Activated CD8-positive, alpha-beta memory T cell treated with anti-CD3 and anti-CD28 coated beads for 4 hours (primary cell): ENCODE measurements around the gene DLGAP4.

Source experiments
- DNase-seq, 2 donors: peaks; one replicate each; pipeline ENCODE4 v3.0.0-alpha.2; 2020; ENCODE audit warnings: low read depth in 2 of 2

Gene DLGAP4

DNA sequence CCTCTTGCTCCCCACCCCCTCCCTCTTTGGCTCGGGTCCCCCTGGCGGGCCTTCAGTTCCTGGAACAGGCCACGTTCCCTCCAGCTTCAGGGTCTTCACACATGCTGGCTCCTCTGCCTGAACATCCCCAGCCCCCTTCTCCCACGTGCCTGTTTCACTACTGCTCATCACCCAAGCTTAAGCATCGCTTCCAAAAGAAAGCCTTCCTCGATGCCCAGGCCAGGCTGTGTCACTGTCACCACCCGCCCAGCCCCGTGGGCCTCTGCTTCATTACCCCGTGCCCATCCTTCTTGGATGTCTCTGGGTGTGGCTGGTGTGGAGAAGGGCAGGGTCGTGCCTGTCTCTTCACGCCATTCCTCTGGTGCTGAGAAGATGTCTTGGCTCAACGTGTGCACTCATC lies 2.8 kb downstream of the DLGAP4 start:
- DNase-seq = no peak

- DNase-seq = no peak
Observed at GRCh38 chr20:36309643-36310042, 3.5 kb downstream of the DLGAP4 start.

DNA sequence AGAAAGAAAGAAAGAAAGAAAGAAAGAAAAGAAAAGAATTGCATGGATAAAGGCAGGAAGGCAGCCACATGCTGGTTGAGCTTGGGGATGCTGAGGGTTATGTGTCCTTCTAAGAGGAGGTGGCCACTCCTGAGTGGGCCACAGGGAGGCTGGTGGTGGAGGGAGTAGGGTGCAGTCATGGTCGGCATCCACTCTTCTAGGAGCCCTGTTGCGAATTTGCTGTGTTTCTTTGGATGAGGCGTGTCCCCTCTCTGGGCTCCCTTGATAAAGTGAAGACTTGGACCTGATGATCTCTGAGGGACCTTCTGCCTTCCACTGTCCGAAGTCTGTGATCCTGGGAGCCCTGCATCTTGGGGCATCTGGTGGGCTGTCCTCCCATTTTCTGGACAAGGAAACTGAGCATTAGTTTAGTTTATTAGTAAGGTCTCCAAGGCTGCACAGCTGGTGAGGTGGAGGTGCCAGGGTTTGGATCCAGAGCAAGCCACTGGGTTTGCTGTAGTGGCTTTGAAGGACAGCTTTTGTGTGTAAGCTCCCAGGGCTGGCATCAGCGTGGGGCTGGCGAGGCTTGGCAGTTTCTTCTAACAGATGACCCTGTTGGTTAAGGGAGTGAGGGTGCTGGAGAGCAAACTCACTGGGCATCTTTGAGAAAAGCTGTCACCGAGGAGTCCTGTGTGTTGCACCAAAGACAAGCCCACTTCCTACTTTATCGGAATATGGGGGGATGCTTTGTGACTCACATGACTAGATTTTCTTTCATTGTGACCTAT lies 4.3 kb downstream of the DLGAP4 start:
- DNase-seq = no peak

GRCh38 chr20:36311141-36311853 lies 5.2 kb downstream of the DLGAP4 start:
- DNase-seq = no peak

DNA sequence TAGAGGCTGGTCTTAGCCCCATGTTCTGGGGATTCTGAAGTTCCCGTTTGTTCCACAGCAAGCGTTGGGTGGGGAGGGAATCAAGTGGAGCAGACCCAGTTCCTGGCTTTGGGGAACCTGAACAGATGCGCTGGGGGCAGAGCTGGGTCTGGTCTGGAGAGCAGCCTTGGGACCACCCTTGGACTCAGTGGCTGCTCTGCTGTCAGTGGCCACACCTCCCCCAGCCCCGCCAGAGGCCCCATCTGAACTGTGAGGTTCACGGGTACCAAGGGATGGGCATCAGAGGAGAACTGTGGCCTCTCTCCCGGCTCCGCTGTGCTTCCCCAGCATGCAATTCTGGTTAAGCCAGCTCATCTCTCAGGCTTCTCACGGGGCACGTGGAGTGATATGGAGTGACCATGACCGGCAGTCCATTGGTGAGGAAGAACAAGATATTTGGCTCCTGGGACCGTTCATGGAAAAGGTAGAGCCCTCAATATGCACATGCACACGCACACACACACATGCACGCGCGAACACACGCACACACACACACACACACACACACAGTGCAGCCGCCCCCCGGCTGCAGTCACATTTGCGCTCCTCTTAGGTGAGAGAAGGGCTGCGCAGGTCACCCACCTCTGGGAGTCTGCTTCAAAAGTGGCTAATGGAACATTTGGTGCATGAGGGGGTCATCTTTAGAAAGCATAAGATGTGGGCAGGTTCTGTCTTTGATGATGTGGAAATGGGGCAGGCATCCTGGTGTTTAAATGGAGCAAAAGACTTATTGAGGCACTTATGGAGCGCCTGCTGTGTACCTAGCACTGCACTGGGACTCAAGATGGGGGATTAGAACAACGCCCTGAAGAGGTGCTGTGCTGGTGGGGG lies 6.0 kb downstream of the DLGAP4 start:
- DNase-seq = no peak

DNA sequence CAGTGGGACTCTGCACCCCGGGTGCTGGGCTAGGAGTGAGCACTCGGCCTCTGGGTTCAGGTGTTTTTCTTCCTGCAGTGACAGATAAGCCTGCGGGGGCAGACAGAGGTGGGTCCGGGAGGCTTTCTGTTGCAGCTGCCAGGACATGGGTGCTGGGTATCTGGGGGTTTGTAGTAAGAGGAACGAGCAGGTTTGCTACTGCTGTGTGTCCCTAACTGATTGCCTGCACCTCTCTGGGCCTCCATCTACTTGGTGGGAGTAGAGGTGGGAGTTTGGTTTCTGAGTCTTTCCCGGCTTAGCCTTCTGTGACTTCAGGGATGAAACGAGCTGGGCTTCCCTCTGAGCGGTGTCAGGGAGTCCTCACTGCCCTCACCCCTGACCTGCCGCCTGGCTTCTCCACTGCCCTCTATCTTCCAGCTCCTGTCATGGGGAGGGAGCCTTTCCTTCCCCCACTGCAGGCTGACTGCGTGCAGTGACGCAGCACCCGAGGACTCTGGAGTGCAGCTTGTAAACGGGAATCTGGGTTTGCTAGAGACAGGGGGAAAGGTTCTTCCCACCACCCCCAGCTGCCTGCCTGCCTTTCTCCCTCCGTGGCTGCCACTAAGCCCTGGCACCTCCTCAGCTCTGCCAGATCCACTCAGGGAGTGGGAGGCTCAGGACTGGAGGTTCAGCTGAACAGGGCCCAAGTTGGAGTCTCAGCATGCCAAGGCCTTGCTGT lies 6.7 kb downstream of the DLGAP4 start:
- DNase-seq = no peak

DNA sequence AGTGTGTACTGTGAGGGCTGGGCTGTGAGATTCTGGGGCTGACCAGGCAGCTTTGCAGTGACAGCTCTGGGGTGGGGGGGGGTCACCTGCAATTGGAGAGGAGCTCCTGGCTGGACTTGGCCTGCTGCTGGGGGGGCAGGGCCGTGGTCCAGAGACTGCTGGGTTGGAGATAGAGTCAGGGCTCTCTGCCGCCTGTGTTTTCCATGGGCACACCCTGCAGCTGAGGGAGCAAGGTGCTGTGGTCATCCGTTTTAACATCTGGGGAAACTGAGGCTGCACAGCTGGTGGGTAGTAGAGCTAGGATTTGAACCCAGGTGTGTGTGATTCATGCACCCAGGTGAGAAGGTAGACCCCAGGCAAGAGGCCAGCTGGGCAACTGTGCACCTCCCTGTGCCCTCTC lies 7.3 kb downstream of the DLGAP4 start:
- no peak for DNase-seq

GRCh38 chr20:36313926-36314325 lies 7.8 kb downstream of the DLGAP4 start:
- DNase-seq = no peak

- DNase-seq = no peak
Observed at GRCh38 chr20:36314734-36315544, 8.8 kb downstream of the DLGAP4 start.

- DNase-seq = no peak
Observed at GRCh38 chr20:36315545-36316351, 9.6 kb downstream of the DLGAP4 start.

- no peak for DNase-seq
Observed at GRCh38 chr20:36317675-36318074, 11.5 kb downstream of the DLGAP4 start.

DNA sequence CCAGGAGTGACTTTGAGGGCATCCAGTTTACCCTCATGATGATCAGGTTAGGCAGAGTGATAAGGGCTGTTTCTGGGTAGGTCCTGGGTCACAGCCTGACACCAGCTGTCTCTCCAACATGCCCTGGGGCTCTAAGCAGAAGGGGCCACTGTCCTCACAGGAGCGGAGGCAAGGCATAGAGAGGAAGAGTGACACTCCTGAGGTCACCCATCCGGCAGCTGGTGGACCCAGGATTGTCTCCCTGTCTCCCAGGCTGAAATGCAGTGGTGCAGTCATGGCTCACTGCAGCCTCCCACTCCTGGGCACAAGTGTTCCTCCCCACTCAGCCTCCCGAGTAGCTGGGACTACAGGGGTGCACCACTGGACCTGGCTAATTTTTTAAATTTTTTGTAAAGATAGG lies 12.0 kb downstream of the DLGAP4 start:
- DNase-seq = no peak

- DNase-seq = no peak
Observed at GRCh38 chr20:36319356-36320260, 13.5 kb downstream of the DLGAP4 start.

DNA sequence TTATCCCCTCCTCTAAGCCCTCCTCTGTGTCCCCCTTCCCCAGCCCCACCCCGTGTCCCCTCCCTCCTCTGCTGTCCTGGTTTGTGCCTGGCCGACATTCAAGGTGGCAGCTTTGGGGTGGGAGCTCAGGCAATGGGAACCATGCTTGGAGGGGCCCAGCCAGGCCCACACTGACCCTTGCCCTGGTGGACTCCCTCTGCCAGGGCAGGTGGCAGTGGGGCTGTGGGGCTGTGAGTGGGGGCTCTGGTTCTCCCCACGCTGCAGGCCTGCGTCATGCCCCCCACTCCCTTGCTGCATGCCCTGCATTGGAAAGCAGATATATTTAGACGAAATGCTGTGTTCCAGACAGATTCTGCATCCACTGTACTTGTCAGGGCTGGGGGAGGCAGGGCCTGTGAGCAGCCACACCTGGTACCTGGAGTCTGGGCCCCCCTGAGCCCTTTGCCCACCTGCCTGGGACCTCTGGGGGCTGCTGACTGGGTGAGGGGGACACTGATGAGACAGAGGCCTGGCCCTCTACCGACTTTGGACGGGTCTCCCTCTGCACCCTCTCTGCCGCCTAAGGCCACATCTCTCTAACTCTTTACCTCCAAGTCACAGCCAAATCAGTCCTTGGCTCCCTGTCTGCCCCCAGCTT lies 14.2 kb downstream of the DLGAP4 start:
- DNase-seq = no peak

DNA sequence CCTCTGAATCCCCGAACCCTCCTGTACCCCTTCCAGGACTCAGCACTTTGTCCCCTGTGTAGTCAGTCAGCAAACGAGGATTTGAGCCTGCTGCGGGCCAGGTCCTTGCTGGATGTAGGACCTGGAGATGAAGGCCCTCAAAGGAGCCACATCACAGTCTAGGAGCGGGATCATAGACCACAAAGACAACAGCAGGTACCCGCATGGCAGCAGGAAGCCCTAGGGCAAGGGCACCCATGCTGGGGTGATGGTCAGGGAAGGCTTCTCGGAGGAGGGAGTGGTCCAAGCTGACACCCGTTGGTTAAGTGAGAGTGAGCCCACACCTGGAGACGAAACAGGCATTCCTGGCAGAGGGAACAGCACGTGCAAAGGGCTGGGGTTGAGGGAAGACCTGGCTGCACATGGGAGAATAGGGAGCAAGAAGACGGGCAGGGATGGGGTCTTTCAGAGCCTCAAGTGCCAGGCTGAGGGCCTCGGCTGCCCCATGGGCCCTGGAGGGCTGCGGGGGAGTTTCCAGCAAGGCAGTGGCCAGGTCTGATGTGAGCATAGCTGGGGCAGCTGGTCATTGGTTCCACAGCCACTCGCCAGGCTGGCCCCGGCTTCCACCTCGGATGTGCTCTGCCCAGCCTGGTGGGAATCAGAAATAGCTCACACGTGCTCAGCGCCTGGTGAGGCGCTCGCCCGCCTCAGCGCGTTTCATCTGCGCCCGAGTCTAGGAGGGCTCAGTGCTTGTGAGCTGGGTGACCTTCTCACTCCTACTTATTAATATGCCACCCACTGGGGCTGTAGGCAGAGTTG lies 15.0 kb downstream of the DLGAP4 start:
- no peak for DNase-seq

DNA sequence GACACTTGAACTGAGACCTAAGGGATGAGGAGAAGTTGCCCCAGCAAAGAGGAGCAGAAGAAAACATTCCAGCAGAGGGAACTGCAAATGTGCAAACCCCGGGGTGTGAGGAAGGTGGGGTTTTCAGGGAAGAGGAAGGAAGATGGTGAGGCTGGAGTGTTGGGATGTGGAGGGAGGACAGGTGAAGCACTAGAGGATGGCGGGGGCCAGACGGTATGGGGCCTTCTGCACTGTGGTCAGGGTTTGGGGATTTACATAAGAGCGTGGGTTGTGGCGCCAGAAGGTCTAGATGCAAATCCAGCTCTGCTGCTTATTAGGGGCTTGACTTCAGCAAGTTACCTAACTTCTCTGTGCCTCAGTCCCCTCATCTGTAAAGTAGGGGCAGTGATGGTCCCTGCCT lies 16.0 kb downstream of the DLGAP4 start:
- no peak for DNase-seq

DNA sequence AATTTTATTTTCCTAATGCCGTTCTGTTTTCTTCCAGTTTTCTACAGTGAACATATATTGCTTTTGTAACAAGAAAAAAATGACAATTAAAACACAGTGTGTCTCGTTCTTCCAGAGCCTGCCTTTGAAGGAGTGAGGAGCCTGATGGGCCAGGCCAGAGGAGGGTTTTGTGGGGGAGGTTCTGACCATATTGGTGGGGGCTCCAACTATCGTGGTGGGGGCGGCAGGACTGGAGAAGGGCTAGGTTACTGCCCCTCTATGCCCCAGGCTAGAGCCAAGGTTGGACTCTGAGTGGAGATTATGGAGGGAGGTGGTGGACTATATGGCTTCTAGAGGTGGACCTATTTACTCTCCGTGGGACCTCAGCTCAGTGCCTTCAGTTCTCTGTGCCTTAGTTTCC lies 24.0 kb downstream of the DLGAP4 start:
- DNase-seq = no peak

GRCh38 chr20:36331209-36331608 lies 25.1 kb downstream of the DLGAP4 start:
- no peak for DNase-seq
